Measurements from ENCODE around the gene SFMBT2. TPM values are rescaled to one million over a fixed set of nuclear protein-coding genes. Genes with fewer than 3 reads are reported as not detected.

SFMBT2 gene
- total RNA-seq, 4 donors from 2014 or later: 2.6 to 26.4 (median 4.5) TPM

- Histone ChIP-seq H3K27me3 (no peaks in the 10 kb centered on the region), H3K4me3 (peak overlapping the region; percentile 63 to 82 (median 71)), H3K36me3 (no peaks in the 10 kb centered on the region), H3K4me1 (peaks cover 0 to 28% (median 17%) of the 10 kb centered on the region in 4 donors), H3K27ac (peak overlapping the region; percentile 65 to 78 (median 68)), H3K9me3 (no peaks in the 10 kb centered on the region)
- no peak for DNase-seq
- no peak for TF ChIP-seq CTCF (IDR thresholded peaks at IDR 0.05)
- no peak for TF ChIP-seq POLR2A (IDR thresholded peaks at IDR 0.05)
These were observed 1.1 kb downstream of the SFMBT2 start for GRCh38 chr10:7409732-7410168.

- H3K27me3 ChIP-seq: no peaks in the 10 kb centered on the region
- H3K36me3 ChIP-seq: no peaks in the 10 kb centered on the region
- TF ChIP-seq CTCF (IDR thresholded peaks at IDR 0.05) (no peak), POLR2A (IDR thresholded peaks at IDR 0.05) (no peak)
- H3K9me3 ChIP-seq: no peaks in the 10 kb centered on the region
- H3K4me1 ChIP-seq: peaks cover 0 to 28% (median 17%) of the 10 kb centered on the region in 4 donors
- peak overlapping the region; percentile 63 to 82 (median 71) for H3K4me3 ChIP-seq
- peak overlapping the region; percentile 65 to 78 (median 68) for H3K27ac ChIP-seq
- DNase-seq: peak; percentile 47 to 68 (median 52)
These were observed 1.6 kb downstream of the SFMBT2 start for GRCh38 chr10:7409045-7409731.

- H3K4me1 ChIP-seq: peaks cover 0 to 28% (median 17%) of the 10 kb centered on the region in 4 donors
- peak overlapping the region in 3 of 4 donors; percentile 65 to 78 (median 68) for H3K27ac ChIP-seq
- no peaks in the 10 kb centered on the region for H3K9me3 ChIP-seq
- DNase-seq: peak; percentile 59 to 74 (median 61)
- H3K27me3 ChIP-seq: no peaks in the 10 kb centered on the region
- H3K36me3 ChIP-seq: no peaks in the 10 kb centered on the region
- peak in 5 of 6 experiments; percentile 26 to 40 (median 35) for TF ChIP-seq CTCF (IDR thresholded peaks at IDR 0.05)
- no peak for TF ChIP-seq POLR2A (IDR thresholded peaks at IDR 0.05)
- H3K4me3 ChIP-seq: peak overlapping the region; percentile 63 to 82 (median 71)
These were observed 2.4 kb downstream of the SFMBT2 start for GRCh38 chr10:7408291-7409044.

- Histone ChIP-seq H3K9me3 (no peaks in the 10 kb centered on the region), H3K4me1 (peaks cover 0 to 24% (median 14%) of the 10 kb centered on the region in 4 donors), H3K36me3 (no peaks in the 10 kb centered on the region), H3K4me3 (peak overlapping the region; percentile 63 to 82 (median 71)), H3K27ac (peak overlapping the region in 3 of 4 donors; percentile 65 to 78 (median 68)), H3K27me3 (no peaks in the 10 kb centered on the region)
- peak; percentile 25 to 73 (median 50) for DNase-seq
- TF ChIP-seq POLR2A (IDR thresholded peaks at IDR 0.05) (no peak), CTCF (IDR thresholded peaks at IDR 0.05) (no peak)
These were observed 3.2 kb downstream of the SFMBT2 start for GRCh38 chr10:7407368-7408290.
